Testis (tissue), 3 donors: Measurements from ENCODE around the gene HRH1. TPM values are rescaled to one million over a fixed set of nuclear protein-coding genes. Genes with fewer than 3 reads are reported as not detected.

ENCODE experiments used
- DNase-seq: peaks from one replicate; pipeline ENCODE4 v3.0.0-alpha.2; 2019
- H3K27ac ChIP-seq, 2 donors: fragments of 200-600 bp; sonication (generic); one replicate each; pipeline ENCODE4 v1.5.1; 2019
- H3K27me3 ChIP-seq: fragments of 200-600 bp; sonication (generic); one replicate; pipeline ENCODE4 v1.5.1; 2019
- H3K36me3 ChIP-seq: fragments of 200-600 bp; sonication (generic); one replicate; pipeline ENCODE4 v1.5.1; 2017; ENCODE audit warnings: low read depth; ENCODE audit errors: missing control alignments
- H3K4me1 ChIP-seq: fragments of 200-600 bp; sonication (generic); one replicate; pipeline ENCODE4 v1.5.1; 2019
- H3K4me3 ChIP-seq, 2 donors: fragments of 200-600 bp; sonication (generic); one replicate each; pipeline ENCODE4 v1.5.1; 2017 to 2019
- H3K9me3 ChIP-seq: fragments of 200-600 bp; sonication (generic); one replicate; pipeline ENCODE4 v1.5.1; 2017
- POLR2A ChIP-seq: fragments of 450-650 bp; IDR thresholded peaks from one replicate; pipeline ENCODE4 v1.6.1; 2017; ENCODE audit warnings: antibody characterized with exemption, mild to moderate bottlenecking, moderate library complexity
- WGBS, 2 donors: methylation state at CpG; one replicate each; pipeline ENCODE4 v1.1.5; 2018; 5-methylcytosine and 5-hydroxymethylcytosine counted together
- intact Hi-C: fragments of 100-400 bp; cut with DNase I; formaldehyde crosslinking; loops from one replicate; pipeline ENCODE4 v1.15.1; 2023; ENCODE audit warnings: low total_unique reads
- polyA plus RNA-seq: library from polyadenylated mRNA; stranded (reverse); fragments of 350-450 nt; fragmentation: Illumina TruSeq; extraction: RNeasy Lipid Tissue Mini Kit (QIAGEN cat#74804); gene quantifications from one replicate; pipeline ENCODE4 v1.2.3, GENCODE V29; 2014; ENCODE audit warnings: low read depth, low replicate concordance; ENCODE audit not compliant: insufficient read depth
- total RNA-seq, 2 donors: library from RNA; depleted of rRNA; stranded (reverse); fragments of >200 nt; gene quantifications; one replicate each; pipeline ENCODE4 v1.2.3, GENCODE V29; 2016
- TF ChIP-seq, protein P1 (sequence below), 3 experiments: fragments of 450-650 bp in 2 of 3; fragments of 200-600 bp in 1 of 3; sonication (generic) in 1 of 3; IDR thresholded peaks; one replicate each; pipeline ENCODE4 v1.5.1; 2016 to 2019; ENCODE audit warnings: antibody characterized with exemption in 3 of 3, mild to moderate bottlenecking in 2 of 3, moderate library complexity in 1 of 3

Gene HRH1
- total and polyA plus RNA-seq, 3 donors from 2014 or later, result 1.6 to 3.2 (median 2.5) TPM

DNA sequence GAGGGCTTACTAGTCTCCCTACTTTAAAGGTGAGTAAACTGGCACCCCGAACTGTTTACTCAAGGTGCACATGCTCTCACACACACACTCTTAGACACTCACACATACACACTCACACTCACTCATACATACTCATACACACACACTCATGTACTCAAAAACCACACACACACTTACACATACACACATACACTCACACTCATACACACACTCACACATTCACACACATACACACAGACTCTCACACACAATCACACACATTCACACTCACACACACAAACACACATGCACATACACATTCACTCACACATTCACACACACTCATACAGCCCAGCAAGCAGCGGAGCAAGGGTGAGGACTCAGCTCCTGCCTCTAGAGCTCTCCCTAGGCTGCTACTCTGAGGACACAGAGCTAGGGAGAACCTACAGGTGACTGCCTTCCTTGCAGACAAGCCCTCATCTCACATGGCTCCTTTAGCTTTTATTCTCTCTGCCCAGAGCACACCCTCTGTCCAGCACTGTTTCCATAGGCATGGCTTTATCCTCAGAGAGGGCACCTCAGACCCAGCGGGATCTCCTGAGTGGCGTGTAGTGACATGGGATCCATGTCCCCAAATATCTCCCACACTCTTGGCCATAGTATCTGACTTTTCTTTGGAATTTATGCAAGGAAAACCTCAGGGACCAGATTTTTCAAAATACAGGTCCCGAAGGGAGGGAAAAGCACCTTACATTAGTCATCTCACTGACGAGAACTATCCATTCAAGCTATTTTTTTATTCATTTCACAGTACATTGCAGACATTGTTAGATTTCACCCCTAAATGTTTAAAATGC, 91.8 kb downstream of the HRH1 start:
- Histone ChIP-seq H3K36me3 (no peaks in the 10 kb centered on the region), H3K27me3 (no peaks in the 10 kb centered on the region), H3K27ac (no peak overlapping the region), H3K4me1 (no peaks in the 10 kb centered on the region), H3K4me3 (no peak overlapping the region), H3K9me3 (no peaks in the 10 kb centered on the region)
- no peak for DNase-seq
- no peak for TF ChIP-seq POLR2A
- TF ChIP-seq, protein P1, sequence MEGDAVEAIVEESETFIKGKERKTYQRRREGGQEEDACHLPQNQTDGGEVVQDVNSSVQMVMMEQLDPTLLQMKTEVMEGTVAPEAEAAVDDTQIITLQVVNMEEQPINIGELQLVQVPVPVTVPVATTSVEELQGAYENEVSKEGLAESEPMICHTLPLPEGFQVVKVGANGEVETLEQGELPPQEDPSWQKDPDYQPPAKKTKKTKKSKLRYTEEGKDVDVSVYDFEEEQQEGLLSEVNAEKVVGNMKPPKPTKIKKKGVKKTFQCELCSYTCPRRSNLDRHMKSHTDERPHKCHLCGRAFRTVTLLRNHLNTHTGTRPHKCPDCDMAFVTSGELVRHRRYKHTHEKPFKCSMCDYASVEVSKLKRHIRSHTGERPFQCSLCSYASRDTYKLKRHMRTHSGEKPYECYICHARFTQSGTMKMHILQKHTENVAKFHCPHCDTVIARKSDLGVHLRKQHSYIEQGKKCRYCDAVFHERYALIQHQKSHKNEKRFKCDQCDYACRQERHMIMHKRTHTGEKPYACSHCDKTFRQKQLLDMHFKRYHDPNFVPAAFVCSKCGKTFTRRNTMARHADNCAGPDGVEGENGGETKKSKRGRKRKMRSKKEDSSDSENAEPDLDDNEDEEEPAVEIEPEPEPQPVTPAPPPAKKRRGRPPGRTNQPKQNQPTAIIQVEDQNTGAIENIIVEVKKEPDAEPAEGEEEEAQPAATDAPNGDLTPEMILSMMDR (IDR thresholded peaks at IDR 0.05), result no peak
- intact Hi-C loops, result no loop called here
- 90 to 93% methylated on average over 6 of the region's 6 CpGs for WGBS, 2 donors

DNA sequence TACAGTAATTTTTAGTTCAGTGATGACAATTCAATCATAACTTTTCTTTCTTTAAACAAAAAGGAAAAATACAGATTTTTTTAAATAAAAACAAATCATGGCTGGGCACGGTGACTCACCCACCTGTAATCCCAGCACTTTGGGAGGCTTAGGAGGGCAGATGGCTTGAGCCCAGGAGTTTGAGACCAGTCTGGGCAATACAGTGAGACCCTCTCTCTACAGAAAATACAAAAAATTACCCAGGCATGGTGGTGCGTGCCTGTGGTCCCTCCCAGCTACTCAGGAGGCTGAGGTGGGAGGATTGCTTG, 92.3 kb downstream of the HRH1 start:
- no peak for TF ChIP-seq POLR2A
- TF ChIP-seq, protein P1 (IDR thresholded peaks at IDR 0.05), result no peak
- no peak for DNase-seq
- Histone ChIP-seq H3K36me3 (no peaks in the 10 kb centered on the region), H3K4me3 (no peak overlapping the region), H3K9me3 (no peaks in the 10 kb centered on the region), H3K4me1 (no peaks in the 10 kb centered on the region), H3K27ac (no peak overlapping the region), H3K27me3 (no peaks in the 10 kb centered on the region)
- intact Hi-C loops, result no loop called here
- WGBS, 2 donors, result 98 to 100% methylated on average over 2 of the region's 2 CpGs

GRCh38 chr3:11247362-11247761, 93.1 kb downstream of the HRH1 start:
- Histone ChIP-seq H3K36me3 (no peaks in the 10 kb centered on the region), H3K4me1 (no peaks in the 10 kb centered on the region), H3K4me3 (no peak overlapping the region), H3K27ac (no peak overlapping the region), H3K9me3 (no peaks in the 10 kb centered on the region), H3K27me3 (no peaks in the 10 kb centered on the region)
- intact Hi-C loops, result no loop called here
- no peak for DNase-seq
- 83 to 87% methylated on average over 8 of the region's 8 CpGs for WGBS, 2 donors
- TF ChIP-seq, protein P1 (IDR thresholded peaks at IDR 0.05), result no peak
- TF ChIP-seq POLR2A, result no peak

DNA sequence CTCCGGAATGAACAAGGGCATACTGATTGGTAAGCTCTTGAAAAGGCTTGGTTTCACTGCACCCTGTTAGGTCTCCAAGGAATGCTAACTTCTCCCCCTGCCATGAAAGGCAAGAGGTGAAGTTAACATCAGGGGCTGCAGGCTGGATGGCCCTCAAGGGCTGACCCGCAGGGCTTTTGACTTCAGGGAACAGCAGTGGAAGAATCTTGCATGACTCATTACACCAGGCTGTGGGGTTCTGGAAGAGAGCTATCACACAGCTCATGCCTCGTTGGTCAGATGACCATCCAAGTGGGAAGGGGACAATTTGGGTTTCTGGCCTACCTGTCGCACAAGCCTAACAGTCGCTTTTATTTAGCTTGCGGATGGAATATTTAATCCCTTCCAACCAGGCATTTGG, 94.3 kb downstream of the HRH1 start:
- Histone ChIP-seq H3K27ac (no peak overlapping the region), H3K36me3 (no peaks in the 10 kb centered on the region), H3K4me1 (no peaks in the 10 kb centered on the region), H3K4me3 (no peak overlapping the region), H3K27me3 (no peaks in the 10 kb centered on the region), H3K9me3 (no peaks in the 10 kb centered on the region)
- intact Hi-C loops, result no loop called here
- TF ChIP-seq, protein P1 (IDR thresholded peaks at IDR 0.05), result no peak
- no peak for TF ChIP-seq POLR2A
- DNase-seq, result no peak
- 91 to 95% methylated on average over 6 of the region's 6 CpGs for WGBS, 2 donors
